ENCODE data around the gene EN1.

EN1 gene

GRCh38 chr2:118855451-118856279 is 8.2 kb upstream of the EN1 start:
- DNase-seq: peak; percentile 76

DNA sequence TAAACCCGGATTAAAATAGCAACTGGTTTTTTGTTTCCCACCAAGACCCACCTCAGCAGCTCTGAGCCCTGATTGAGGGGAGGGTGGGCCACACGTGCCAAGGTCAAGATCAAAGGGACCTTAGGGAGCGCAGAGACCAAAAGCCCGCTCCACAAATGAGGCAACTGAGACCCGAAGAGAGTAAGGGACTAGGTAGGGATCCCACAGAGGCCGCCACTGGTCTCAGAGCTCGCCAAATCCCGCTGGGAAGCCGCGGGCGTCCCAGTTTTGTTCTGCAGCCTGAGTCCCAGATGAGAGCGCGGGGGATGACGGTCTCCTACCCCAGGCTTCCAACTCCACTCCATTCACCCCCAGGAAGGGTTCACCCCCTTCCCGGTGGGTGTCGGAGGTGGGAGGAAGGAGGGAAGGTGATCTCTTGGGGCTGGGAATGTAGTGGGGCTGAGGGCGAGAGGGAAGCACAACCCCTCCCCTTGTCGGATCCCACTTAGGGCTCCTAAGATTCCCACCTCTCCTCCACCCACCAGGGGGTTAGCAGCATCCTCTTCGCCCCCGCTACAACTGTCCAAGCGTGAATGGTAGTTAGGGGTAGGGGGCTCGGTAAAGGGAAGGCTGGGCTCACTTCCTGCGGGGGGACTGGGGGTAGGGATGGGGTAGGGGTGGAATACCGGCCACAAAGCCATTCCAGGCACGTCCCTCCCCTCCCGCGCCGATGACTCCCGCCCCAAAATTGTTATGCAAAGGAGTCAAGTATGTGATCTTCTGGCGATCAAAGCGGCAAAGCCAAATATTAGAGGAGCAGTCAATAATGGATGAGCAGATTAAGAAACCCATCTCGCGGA is 7.3 kb upstream of the EN1 start:
- no peak for DNase-seq

GRCh38 chr2:118853651-118854291 is 6.3 kb upstream of the EN1 start:
- no peak for DNase-seq

- no peak for DNase-seq
Observed at GRCh38 chr2:118853129-118853640, 5.7 kb upstream of the EN1 start.

- no peak for DNase-seq
Observed at GRCh38 chr2:118852605-118853128, 5.2 kb upstream of the EN1 start.

DNA sequence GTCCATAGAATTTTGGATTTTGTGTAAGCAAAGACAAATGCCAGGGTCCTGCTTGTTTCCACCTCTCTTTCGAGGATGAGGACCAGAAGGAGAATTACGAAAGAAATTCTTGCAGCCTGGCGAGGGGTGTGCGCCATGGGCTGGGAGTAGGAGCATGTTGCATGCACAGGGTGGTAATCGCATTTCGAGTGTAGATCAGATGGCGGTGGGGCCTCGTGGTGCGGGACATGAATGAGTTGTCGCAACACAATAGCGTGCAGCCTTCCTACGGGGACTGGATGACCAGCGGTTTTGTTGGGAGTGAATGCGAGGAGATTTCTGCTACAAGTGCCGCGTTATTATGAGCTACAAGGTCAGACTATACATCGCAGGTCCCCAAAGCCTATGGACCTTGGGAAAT is 4.2 kb upstream of the EN1 start:
- no peak for DNase-seq

- no peak for DNase-seq
Observed at GRCh38 chr2:118850901-118851415, 3.5 kb upstream of the EN1 start.

DNA sequence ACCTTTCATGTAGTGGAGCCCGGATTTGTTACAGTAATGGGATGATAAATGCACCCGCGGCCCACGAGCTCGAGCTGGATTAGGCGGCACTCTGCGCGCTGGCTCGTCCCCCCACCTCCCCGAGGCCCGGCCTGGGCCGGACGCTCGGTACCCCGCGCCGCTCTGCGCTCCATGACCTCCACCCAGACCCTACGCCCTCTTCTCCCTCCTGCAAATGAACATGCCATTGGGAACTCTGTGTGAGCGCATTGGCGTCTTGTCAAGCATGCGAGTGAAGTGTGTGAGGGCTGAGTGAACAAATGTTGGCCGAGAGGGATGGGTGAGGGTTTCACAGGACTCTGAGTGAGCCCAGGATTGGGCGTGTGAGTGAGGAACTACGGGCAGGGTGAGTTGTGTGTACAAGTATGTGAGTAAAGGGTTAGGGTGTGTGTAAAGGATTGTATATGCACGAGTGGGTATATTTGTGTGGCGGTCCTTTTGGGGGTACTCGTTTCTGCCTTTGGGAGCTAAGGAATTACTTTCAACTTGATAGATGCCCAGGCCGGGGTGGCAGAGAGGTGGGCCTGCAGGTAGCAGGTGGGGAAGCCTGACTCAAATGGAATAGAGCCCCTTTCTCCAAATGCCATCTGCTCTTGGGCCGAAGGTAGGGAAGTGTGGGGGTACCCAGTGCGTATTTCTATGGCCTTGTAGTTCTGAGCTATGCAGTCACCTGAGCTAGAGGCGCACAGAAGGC is 2.9 kb upstream of the EN1 start:
- no peak for DNase-seq

DNA sequence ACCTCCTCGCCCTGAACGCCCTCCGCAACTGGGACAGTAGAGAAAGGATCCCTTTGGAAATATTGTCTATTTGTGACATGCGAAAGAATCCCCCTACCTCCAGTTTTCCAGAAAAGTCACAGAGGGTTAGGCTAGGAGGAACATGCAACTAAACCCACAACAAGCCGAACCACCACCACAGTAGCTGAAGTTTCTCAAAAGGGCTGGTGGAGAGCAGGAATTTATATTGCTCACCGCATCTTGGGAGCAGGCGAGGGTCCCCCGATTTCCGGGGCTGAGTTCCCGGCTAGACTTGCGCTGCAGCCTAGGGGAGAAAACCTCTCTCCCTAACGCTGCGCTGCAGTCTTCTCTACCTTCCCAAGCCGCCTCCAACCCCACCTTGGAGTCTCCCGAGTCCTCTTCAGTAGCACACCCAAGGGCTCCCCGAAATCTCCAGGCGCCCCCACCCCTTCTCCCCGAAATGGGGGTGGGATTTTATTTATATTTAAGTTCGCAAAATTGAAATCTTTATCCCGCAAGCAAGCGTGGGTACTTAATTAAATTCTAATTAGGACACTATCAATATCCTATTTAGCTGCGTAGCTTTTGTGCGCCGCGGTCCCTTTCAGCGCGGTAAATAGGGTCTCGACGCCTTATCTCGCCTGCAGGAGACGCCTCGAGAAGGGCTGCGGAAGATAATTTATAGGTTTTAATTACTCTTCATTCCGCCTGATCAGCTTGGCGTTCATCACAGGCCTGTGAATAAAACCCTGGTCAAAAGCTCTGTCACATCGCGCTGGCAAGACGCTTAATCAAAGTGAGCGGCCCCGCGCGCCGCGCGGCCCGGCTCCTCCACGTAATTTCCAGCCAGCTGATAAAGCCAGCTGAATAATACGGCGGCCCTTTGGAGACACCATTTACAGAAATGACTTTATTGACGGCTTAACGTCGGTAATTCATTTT is 2.0 kb upstream of the EN1 start:
- DNase-seq: no peak

DNA sequence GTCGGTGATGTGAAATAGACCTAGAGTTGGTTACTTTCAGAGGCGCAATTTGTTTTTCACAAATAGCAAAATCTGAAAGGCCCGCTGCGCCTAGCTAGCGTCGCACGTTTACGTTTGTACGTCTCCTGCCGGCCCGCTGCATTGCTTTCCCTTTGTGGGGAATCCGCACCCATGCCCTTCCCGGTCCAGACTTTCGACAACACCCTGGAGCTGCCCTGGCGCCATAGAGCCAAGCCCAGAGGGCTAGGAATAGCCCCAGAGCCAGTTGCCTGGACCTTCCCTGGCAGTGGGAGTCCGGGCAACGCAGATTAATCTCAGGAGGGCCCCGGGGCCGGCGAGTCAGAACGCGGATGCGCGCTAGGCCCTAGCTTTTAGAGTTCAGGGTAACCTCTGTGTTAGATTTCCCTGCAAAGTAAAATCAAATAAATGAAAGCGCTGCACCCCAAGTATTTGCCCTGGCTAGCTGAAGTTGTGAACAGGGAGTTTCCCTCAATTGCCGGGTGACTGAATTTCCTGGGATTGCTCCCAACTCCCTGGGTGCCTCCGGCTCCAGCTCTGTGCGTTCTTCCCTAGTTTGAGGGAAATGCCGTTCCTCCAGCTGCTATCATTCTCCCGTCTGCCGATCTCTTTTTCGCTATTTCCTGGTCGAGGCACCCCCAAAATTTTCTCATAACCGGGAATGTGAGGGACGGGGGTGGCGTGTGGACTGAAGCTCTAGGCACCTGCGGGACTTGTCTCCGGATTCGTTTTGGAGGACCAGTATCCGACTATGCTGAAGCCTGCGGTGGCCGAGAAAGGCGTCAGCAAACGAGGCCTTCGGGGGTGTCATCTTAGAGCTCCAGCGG is 1.2 kb upstream of the EN1 start:
- no peak for DNase-seq

- DNase-seq: no peak
Observed at GRCh38 chr2:118847762-118848172, 319 bp upstream of the EN1 start.

DNA sequence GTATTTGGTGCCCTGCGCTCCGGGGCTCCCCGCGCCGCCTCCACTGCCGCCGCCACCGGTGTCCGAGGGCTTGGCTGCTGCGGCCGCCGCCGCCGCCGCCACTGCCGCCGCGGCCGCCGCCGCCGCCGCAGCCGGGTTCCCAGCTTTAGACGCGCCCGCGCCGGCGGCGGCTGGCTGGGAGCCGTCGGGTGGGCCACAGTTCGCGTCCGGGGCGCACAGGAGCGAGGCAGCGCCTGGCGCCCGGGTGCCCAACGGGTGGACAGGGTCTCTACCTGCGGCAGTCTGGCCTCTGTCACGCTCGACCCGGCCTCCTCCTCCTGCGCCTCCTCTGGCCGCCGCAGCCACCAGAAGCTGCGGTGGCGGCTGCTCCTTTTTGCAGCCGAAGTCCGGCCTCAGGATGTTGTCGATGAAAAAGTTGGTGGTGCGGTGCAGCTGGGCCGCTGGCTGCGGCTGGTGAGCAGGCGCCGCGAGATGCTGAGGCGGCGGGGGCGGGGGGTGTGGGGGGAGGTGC is 951 bp downstream of the EN1 start:
- DNase-seq: no peak

GRCh38 chr2:118845522-118846441 is 1.7 kb downstream of the EN1 start:
- no peak for DNase-seq

DNA sequence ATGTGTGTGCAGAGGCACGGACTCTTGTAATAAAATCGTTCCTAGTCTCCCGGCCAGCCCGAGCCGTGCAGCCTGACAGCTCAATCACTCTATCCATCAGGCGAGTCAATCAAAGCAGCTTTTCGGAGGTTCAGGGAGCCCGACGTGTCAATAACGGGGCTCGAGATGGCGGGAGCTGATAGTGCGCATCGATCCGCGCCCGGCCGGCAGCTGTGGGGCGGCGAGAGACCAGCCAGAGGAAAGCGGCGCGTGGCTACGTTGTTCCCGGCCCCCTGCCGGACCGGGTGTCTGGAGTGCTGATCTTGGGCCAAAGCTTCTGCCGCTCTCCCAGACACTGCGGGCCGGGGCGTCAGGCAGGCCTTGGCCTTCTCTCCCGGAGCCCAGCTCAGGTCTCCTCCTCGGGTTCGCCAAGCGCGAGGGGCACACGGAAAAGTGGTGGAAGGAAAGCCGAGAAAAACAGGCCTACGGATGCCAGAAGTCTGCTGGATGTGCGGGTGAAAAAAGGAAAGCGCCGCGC is 2.4 kb downstream of the EN1 start:
- DNase-seq: no peak

DNA sequence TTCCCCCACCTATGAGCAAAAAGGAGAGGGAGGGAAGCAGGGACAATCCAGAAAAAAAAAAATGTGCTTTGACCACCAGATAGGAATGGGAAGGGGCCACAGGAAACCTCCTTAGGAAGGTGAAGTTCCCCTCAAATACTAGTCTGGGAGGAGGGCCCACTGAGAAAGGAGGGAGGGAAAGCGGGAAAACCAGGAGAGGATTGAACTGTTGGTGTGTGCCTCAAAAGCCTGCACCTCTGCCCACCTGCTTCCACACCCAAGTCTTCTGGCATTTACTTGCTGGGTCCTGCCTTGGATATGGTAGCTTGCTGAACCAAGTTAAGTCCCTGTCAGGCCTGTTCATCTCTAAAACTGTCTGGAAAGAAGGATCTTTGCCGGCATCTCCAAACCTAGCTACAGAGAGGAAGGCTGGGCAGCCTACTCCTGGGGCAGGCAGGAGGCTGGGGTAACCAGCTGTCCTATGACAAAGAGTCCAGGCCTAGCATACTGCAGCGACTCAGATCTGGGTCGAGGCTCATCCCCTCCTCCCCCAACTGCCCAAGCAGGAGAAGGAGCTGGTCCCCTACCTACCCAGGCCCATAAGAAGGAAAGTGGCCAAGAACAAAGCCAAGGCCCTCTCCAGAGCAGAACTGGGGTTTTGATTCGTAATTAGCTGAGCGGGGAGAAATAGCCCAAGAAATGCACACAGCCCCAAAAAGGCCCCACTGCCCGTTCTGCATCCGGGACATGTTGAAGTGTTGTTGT is 3.0 kb downstream of the EN1 start:
- no peak for DNase-seq

- no peak for DNase-seq
Observed at GRCh38 chr2:118843483-118844132, 3.8 kb downstream of the EN1 start.

All from CD4-positive, alpha-beta T cell treated with Interleukin-12 subunit alpha and Interleukin-12 subunit beta, for 1 hour (primary cell).